Measurements from ENCODE around the gene PRKCE.

Gene PRKCE

DNA sequence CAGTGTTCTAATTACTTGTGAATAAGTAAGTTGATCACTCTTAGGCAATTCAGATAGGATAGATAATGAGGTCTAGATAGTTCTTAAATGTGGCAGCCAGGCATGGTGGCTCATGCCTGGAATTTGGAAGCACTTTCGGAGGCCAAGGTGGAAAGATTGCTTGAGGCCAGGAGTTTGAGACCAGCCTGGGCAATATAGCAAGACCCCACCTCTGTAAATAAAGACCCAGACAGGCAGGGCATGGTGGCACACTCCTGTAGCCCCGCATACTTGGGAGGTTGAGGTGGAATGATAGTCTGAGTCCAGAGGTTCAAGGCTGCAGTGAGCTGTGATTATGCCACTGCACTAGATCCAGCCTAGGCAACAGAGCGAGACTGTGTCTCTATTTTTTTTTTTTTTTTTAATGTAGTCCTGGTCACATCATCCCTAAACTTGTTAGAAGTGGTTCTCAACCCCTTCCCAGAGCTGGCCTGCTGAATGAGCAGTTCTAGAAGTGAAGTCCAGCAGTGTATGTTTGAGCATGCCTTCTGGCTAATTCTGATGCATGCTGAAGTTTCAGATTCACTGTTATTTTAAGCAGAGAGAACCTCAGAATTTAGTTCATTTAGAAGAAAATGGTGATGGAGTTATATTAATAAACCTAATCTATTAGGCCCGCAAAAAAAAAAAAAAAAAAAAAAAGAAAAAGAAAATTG, 306.2 kb downstream of the PRKCE start:
- TF ChIP-seq, protein P1, sequence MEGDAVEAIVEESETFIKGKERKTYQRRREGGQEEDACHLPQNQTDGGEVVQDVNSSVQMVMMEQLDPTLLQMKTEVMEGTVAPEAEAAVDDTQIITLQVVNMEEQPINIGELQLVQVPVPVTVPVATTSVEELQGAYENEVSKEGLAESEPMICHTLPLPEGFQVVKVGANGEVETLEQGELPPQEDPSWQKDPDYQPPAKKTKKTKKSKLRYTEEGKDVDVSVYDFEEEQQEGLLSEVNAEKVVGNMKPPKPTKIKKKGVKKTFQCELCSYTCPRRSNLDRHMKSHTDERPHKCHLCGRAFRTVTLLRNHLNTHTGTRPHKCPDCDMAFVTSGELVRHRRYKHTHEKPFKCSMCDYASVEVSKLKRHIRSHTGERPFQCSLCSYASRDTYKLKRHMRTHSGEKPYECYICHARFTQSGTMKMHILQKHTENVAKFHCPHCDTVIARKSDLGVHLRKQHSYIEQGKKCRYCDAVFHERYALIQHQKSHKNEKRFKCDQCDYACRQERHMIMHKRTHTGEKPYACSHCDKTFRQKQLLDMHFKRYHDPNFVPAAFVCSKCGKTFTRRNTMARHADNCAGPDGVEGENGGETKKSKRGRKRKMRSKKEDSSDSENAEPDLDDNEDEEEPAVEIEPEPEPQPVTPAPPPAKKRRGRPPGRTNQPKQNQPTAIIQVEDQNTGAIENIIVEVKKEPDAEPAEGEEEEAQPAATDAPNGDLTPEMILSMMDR (IDR thresholded peaks at IDR 0.05), result no peak
- DNase-seq, result no peak
- Histone ChIP-seq H3K27ac (no peak overlapping the region), H3K4me1 (peaks cover 0 to 16% (median 11%) of the 10 kb centered on the region in 4 donors), H3K36me3 (no peaks in the 10 kb centered on the region), H3K4me3 (no peak overlapping the region), H3K27me3 (no peaks in the 10 kb centered on the region), H3K9me3 (no peaks in the 10 kb centered on the region)
- intact Hi-C loops (cut with DNase I; ENCODE audit: low total_unique reads), result no loop called here

DNA sequence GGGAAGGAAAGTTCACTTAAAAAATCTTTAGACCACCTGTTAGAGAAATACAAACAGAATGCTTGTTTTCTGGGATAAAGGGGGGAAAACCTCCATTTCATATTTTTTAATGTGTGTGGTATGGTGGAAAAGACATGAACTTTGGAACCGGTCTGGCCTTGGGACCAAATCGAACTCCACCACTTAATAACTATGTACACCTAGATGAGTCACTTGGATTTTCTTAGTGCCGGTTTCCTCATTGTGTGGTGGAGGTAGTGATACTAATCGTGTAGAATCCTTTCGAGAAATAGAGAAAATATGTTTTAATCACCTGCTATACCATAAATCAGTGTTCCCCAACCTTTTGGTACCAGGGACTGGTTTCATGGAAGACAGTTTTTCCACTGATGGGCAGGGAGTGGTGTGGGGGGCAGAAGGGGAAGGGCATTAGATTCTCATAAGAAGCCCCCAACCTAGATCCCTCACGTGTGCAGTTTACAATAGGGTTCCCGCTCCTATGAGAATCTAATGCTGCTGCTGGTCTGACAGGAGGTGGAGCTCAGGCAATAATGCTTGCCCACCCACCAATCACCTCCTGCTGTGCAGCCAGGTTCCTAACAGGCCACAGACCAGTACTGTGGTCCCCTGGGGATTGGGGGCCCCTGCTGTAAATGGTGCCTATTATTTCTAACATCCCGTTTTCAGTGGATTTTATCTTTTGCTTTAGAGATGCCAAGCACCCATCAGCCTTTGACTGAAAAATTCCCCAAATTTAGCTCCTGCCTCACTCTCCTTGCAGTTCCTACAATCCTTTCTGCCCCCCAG, 308.8 kb downstream of the PRKCE start:
- H3K36me3 ChIP-seq, result no peaks in the 10 kb centered on the region
- no peaks in the 10 kb centered on the region for H3K9me3 ChIP-seq
- TF ChIP-seq, protein P1 (IDR thresholded peaks at IDR 0.05), result no peak
- no peak for DNase-seq
- H3K27ac ChIP-seq, result no peak overlapping the region
- no peaks in the 10 kb centered on the region for H3K27me3 ChIP-seq
- no peak overlapping the region for H3K4me3 ChIP-seq
- peaks cover 0 to 34% (median 24%) of the 10 kb centered on the region in 4 donors for H3K4me1 ChIP-seq
- intact Hi-C loops (cut with DNase I; ENCODE audit: low total_unique reads), result no loop called here

- H3K27ac ChIP-seq, result peak overlapping the region in 1 of 2 donors; percentile 4
- no peaks in the 10 kb centered on the region for H3K27me3 ChIP-seq
- no peaks in the 10 kb centered on the region for H3K36me3 ChIP-seq
- no peaks in the 10 kb centered on the region for H3K9me3 ChIP-seq
- TF ChIP-seq, protein P1 (IDR thresholded peaks at IDR 0.05), result no peak
- peaks cover 0 to 34% (median 24%) of the 10 kb centered on the region in 4 donors for H3K4me1 ChIP-seq
- intact Hi-C loops (cut with DNase I; ENCODE audit: low total_unique reads), result no loop called here
- peak in 1 of 2 donors; percentile 72 for DNase-seq
- H3K4me3 ChIP-seq, result no peak overlapping the region
These were observed 310.9 kb downstream of the PRKCE start for GRCh38 chr2:45962177-45962921.

- intact Hi-C loops (cut with DNase I; ENCODE audit: low total_unique reads), result no loop called here
- DNase-seq, result no peak
- Histone ChIP-seq H3K27me3 (no peaks in the 10 kb centered on the region), H3K4me3 (no peak overlapping the region), H3K27ac (no peak overlapping the region), H3K9me3 (no peaks in the 10 kb centered on the region), H3K36me3 (no peaks in the 10 kb centered on the region), H3K4me1 (peaks cover 0 to 34% (median 24%) of the 10 kb centered on the region in 4 donors)
- TF ChIP-seq, protein P1 (IDR thresholded peaks at IDR 0.05), result no peak
These were observed 312.3 kb downstream of the PRKCE start for GRCh38 chr2:45963816-45964215.

DNA sequence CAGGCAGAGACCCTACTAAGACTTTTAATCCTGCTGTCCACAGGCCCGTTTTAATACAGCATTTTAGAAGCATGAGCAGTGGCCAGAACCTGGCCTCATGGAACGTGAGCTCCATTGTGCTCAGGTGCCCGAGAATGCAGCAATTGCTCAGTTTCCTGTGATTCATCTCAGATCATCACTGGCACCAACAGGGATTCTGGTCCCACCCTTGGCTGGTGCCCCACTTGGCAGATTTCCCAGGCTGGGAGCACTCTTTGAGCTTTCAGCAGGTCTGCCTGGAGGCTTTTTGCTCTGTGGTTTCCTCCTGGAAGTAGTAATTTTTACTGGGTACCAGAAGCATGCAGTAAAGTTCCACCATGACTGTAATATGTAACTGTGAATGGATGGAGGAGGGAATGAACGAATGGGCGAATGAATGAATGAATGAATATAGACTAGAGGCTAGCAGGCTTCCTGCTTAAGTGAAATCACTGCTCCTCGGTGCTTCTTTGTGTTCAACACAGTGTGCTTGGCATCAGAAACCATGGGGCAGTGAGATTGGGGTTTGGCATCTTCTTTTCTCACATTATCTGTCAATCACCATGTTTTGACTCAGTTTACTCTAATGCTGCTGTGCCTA, 312.9 kb downstream of the PRKCE start:
- Histone ChIP-seq H3K4me3 (no peak overlapping the region), H3K27me3 (no peaks in the 10 kb centered on the region), H3K9me3 (no peaks in the 10 kb centered on the region), H3K27ac (no peak overlapping the region), H3K4me1 (peaks cover 0 to 34% (median 24%) of the 10 kb centered on the region in 4 donors), H3K36me3 (no peaks in the 10 kb centered on the region)
- TF ChIP-seq, protein P1 (IDR thresholded peaks at IDR 0.05), result no peak
- intact Hi-C loops (cut with DNase I; ENCODE audit: low total_unique reads), result no loop called here
- DNase-seq, result peak; percentile 47 to 76
